Calu3 (cell line): ENCODE data around the gene NPY. TPM values are rescaled to one million over a fixed set of nuclear protein-coding genes. Genes with fewer than 3 reads are reported as not detected.

Source experiments
- BruUV-seq: library from RNA; stranded (reverse); fragments of 400-500 nt; replicated peaks from 2 replicates; lab custom pipeline; 2021; lab: Mats Ljungman, UMichigan
- CTCF ChIA-PET: fragments of 300-600 bp; sonication (Branson Sonifier 250); formaldehyde crosslinking; loops from one replicate; lab custom pipeline; 2022; ENCODE audit warnings: antibody characterized with exemption; lab: Charles Lee
- DNase-seq: peaks from one replicate; pipeline ENCODE4 v3.0.0; 2022
- H3K27ac Mint-ChIP-seq: one replicate; pipeline ENCODE4 v1.8.0; 2022; ENCODE audit warnings: mixed read lengths; ENCODE audit not compliant: unreplicated experiment
- H3K27me3 Mint-ChIP-seq: one replicate; pipeline ENCODE4 v1.8.0; 2022; ENCODE audit warnings: mixed read lengths; ENCODE audit not compliant: unreplicated experiment
- H3K36me3 Mint-ChIP-seq: one replicate; pipeline ENCODE4 v1.8.0; 2022; ENCODE audit warnings: mild to moderate bottlenecking, moderate library complexity, mixed read lengths; ENCODE audit not compliant: insufficient read depth, unreplicated experiment
- H3K4me1 Mint-ChIP-seq: one replicate; pipeline ENCODE4 v1.8.0; 2022; ENCODE audit warnings: mild to moderate bottlenecking, low read depth, mixed read lengths; ENCODE audit not compliant: unreplicated experiment
- H3K4me3 Mint-ChIP-seq: one replicate; pipeline ENCODE4 v1.8.0; 2022; ENCODE audit warnings: mild to moderate bottlenecking, low read depth, moderate library complexity, mixed read lengths; ENCODE audit not compliant: unreplicated experiment
- H3K9me3 Mint-ChIP-seq: one replicate; pipeline ENCODE4 v1.8.0; 2022; ENCODE audit warnings: low read depth, mixed read lengths; ENCODE audit not compliant: unreplicated experiment
- intact Hi-C: fragments of 100-400 bp; cut with micrococcal nuclease; formaldehyde crosslinking; loops from one replicate; pipeline ENCODE4 v1.10.0; 2022; ENCODE audit not compliant: unreplicated experiment
- total RNA-seq: library from RNA; stranded (reverse); gene quantifications from 2 replicates; pipeline ENCODE4 v1.2.3, GENCODE V29; 2022
- TF ChIP-seq, protein P1 (sequence below): fragments of 200-600 bp; IDR thresholded peaks from one replicate; pipeline ENCODE4 v1.8.0; 2022; ENCODE audit warnings: antibody characterized with exemption; ENCODE audit not compliant: unreplicated experiment

Gene NPY
- total RNA-seq, 1 experiment from 2014 or later = not detected

DNA sequence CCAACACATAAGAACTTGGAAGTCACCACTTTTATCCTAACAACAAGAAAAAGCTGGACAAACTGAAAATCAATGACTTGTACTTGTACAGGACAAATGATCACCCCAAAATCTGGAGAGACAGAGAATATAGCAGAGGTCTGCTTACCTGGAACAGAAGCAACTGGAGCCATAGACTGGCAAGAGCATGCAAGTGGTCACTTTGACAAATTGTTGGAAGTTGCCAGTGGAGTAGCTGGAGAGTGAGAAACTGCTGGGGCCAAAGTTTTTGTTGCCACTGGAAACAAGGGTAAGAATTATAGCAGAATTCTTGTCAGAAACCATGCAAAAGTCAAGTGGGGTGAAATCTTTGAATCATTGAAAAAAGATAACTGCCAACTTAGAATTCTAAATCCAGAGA is 35.2 kb downstream of the NPY start:
- Mint-ChIP-seq H3K27me3 (peaks cover 72% of the 10 kb centered on the region), H3K36me3 (no peaks in the 10 kb centered on the region), H3K4me3 (no peak overlapping the region), H3K4me1 (no peaks in the 10 kb centered on the region), H3K27ac (no peak overlapping the region), H3K9me3 (no peaks in the 10 kb centered on the region)
- no TSS peak for BruUV-seq
- CTCF ChIA-PET = no interaction called here
- intact Hi-C loops = no loop called here
- no peak for DNase-seq
- TF ChIP-seq, protein P1, sequence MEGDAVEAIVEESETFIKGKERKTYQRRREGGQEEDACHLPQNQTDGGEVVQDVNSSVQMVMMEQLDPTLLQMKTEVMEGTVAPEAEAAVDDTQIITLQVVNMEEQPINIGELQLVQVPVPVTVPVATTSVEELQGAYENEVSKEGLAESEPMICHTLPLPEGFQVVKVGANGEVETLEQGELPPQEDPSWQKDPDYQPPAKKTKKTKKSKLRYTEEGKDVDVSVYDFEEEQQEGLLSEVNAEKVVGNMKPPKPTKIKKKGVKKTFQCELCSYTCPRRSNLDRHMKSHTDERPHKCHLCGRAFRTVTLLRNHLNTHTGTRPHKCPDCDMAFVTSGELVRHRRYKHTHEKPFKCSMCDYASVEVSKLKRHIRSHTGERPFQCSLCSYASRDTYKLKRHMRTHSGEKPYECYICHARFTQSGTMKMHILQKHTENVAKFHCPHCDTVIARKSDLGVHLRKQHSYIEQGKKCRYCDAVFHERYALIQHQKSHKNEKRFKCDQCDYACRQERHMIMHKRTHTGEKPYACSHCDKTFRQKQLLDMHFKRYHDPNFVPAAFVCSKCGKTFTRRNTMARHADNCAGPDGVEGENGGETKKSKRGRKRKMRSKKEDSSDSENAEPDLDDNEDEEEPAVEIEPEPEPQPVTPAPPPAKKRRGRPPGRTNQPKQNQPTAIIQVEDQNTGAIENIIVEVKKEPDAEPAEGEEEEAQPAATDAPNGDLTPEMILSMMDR = no peak

DNA sequence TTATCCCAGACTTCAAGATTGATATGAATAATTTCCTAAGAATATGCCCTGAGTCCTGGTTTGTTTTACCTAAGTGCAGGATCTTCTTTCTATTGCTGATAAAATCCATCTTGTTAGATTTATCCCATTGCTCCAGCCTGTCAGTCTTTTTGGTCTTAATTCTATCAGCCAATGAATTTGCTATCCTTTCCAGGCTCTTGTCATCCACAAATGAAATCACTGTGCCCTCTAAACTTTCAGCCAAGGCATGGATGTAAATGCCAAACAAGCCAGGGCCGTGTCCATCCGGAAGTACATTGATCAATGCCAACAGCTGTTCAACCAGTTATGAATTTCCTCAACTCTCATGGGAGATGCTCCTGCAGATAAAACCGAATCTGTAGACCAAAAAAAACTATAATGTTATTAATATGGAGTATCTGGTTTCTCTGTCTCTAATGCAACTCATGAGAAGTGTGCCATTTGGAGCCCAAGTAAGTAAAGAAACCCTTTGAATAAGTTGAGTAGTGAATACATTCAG is 40.0 kb downstream of the NPY start:
- Mint-ChIP-seq H3K4me3 (no peak overlapping the region), H3K27me3 (peaks cover 72% of the 10 kb centered on the region), H3K9me3 (no peaks in the 10 kb centered on the region), H3K4me1 (no peaks in the 10 kb centered on the region), H3K27ac (no peak overlapping the region), H3K36me3 (no peaks in the 10 kb centered on the region)
- intact Hi-C loops = no loop called here
- TF ChIP-seq, protein P1 = no peak
- CTCF ChIA-PET = interaction anchor here (1.4 kb wide), 1 partner anchor 13 kb away, joined by 4 read pairs; no protein-coding TSS in a partner anchor
- no TSS peak for BruUV-seq
- DNase-seq = no peak

DNA sequence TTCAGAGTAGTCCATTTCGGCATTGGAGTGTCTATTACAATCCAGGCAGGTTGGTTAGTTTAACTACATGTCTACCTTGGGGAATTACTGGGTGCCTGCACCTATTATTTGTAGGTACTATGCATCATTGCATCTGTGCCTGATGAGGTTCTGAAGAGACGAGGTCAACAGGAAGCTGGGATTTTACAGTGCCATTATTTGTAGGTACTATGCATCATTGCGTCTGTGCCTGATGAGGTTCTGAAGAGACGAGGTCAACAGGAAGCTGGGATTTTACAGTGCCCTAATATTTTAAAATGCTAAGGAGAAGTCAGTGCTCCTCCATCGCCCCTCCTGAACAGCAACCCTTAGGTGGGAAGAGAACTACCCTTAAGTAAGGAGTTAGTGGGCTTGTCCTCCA is 41.7 kb downstream of the NPY start:
- no peak overlapping the region for H3K4me3 Mint-ChIP-seq
- no peak overlapping the region for H3K27ac Mint-ChIP-seq
- intact Hi-C loops = no loop called here
- CTCF ChIA-PET = interaction anchor here (0.6 kb wide), 1 partner anchor 9 kb away, joined by 3 read pairs; no protein-coding TSS in a partner anchor
- BruUV-seq = no TSS peak
- H3K27me3 Mint-ChIP-seq = peaks cover 60% of the 10 kb centered on the region
- H3K36me3 Mint-ChIP-seq = no peaks in the 10 kb centered on the region
- TF ChIP-seq, protein P1 = no peak
- no peak for DNase-seq
- H3K4me1 Mint-ChIP-seq = no peaks in the 10 kb centered on the region
- H3K9me3 Mint-ChIP-seq = no peaks in the 10 kb centered on the region

DNA sequence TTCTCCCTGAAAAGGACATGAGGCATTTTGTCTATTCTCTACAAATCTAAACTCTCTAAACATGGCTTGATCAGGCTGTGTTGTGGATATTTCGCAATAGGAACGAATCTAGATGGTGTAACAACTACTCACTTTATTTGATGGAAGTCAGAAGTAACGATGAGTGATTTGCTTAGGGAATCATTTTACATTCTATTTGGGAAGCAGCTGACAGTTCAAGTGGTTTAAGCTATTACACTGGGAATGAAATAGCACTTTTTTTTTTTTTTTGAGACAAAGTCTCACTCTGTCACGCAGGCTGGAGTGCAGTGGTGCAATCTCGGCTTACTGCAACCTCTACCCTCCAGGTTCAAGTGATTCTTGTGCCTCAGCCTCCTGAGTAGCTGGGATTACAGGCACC is 44.1 kb downstream of the NPY start:
- no TSS peak for BruUV-seq
- Mint-ChIP-seq H3K4me3 (no peak overlapping the region), H3K36me3 (no peaks in the 10 kb centered on the region), H3K9me3 (peaks cover 6% of the 10 kb centered on the region), H3K4me1 (no peaks in the 10 kb centered on the region), H3K27ac (no peak overlapping the region), H3K27me3 (peaks cover 61% of the 10 kb centered on the region)
- TF ChIP-seq, protein P1 = no peak
- CTCF ChIA-PET = no interaction called here
- intact Hi-C loops = no loop called here
- DNase-seq = no peak
